Left renal cortex interstitium (tissue), 4 donors: ENCODE results near the gene LCE6A. TPM values are rescaled to one million over a fixed set of nuclear protein-coding genes. Genes with fewer than 3 reads are reported as not detected.
A peak's percentile ranks its signal among the peaks of the same experiment; 100 is the strongest.

Experiments
- DNase-seq, 4 donors: peaks; one replicate each; pipeline ENCODE4 v3.0.0-alpha.2; 2013; ENCODE audit warnings: low read depth in 4 of 4, low spot score in 2 of 4, missing footprints in 1 of 4
- polyA plus RNA-seq, 4 donors: library from polyadenylated mRNA; unstranded; fragments of 120-200 nt; gene quantifications; one replicate each; pipeline ENCODE4 v1.2.1, GENCODE V29; 2013; ENCODE audit not compliant: insufficient read length in 4 of 4

Gene LCE6A, protein sequence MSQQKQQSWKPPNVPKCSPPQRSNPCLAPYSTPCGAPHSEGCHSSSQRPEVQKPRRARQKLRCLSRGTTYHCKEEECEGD
- not detected for polyA plus RNA-seq

DNA sequence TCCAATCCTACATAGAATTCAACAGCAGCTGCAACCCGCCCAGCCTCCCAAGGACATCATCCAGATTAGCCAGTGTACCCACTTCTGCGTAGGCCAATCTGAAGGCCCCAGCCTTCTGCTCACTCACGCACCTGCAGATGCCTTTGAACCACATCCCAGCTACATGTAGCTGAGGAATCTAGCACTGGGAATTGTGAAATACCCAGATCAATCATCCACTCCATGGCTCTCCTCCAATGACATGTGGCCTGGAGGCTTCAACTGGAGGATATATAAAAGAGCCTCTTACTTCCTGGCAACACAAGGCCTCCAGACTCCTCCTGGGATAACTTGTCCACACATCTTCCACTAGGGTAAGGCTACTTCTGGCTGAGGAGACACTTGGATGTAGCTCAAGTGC lies at the start of gene LCE6A:
LCE6A (plus strand) TSS at position 301 of the 400 bp plus-strand sequence. CDS start 665 bp downstream, outside the sequence.
- DNase-seq = no peak

DNA sequence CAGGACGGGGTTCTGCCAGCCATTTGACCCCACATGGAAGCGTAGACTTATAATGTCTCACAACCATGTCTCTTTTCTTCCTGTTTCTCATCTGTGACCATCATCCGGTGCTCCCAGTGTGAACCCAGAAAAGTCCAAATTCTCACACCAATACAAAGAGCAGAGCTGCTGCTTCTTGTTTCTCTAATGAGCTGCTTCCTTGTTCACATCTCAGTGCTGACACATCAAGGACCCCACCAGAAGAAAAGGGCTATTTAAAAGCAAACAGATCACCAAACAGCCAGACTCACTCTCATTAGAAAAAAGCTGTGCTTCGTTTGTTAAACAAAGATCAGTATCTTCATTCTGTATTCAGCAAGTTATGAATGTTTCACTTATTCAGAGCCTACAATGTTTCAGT lies 47.0 kb upstream of the LCE6A start:
- DNase-seq = no peak

DNA sequence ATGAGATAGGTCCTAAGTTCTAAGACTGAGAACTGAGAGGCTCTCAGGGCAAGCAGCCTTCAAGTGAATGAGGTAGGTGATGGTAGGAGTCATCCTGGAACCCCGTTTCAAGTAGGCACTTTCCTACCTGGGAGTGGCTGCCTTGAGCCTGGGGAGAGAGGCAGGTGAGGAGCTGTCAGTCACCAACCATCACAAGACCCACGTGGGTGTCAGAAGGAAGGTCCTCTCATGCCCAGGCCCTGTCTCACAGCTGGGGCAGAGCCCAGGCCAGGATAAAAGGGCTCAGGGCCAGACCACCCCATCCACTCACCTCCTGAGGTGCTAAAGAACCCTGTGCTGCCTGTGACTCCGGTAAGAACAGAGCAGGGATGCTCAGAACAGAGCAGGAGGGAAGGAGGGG lies 46.2 kb upstream of the LCE6A start, which contains the start of gene LCE1D:
LCE1D (plus strand) TSS at position 301 of the 400 bp plus-strand sequence. CDS start 1,074 bp downstream, outside the sequence.
- DNase-seq = no peak

DNA sequence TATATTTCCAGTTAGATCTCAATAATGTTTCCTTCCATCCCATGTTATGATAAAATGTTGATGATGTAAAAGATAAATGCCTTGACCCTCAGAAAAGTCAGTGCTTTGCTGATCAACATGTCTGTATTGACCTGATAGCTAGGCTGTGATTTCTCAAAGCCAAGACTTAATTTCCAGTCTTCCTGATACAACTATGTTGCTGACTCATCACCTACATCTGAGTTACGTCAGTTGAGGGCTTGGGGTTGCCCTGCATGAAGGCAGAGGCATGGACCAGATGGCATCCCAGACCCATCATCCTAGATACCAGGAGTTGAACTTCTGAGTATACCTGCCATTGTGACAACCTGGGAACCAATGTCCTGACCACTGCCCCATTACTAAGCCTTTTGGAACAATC lies 41.3 kb upstream of the LCE6A start:
- no peak for DNase-seq

- DNase-seq = no peak
These were observed 36.1 kb upstream of the LCE6A start, which contains the start of gene LCE1C for GRCh38 chr1:152806576-152806975. Gene LCE1C, minus strand, starts transcription at chr1:152806651. Its CDS starts 1,173 bp downstream, at chr1:152805478.

GRCh38 chr1:152811050-152811449 lies 31.6 kb upstream of the LCE6A start:
- DNase-seq = no peak

DNA sequence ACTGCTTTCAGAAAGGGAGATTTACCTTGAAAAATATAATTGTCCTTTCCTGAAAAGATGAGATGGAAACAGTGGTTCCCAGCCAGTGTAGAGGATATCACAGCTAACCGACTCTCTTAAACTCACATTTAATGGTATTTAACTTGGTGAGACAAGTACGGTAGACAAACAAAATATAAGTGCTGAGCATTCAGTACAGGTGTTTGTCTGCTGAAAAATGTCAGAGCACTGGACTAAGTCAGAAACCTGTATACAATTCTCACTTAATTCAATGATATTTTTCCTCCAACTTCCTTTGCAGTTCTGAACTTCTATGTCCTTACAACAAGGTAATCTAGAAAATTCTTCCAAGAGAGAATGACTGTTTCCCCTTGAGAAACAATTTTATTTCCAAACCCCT lies 31.0 kb upstream of the LCE6A start, which contains the start of gene LCE1B:
LCE1B (plus strand) TSS at position 301 of the 400 bp plus-strand sequence. CDS start 476 bp downstream, outside the sequence.
- no peak for DNase-seq

DNA sequence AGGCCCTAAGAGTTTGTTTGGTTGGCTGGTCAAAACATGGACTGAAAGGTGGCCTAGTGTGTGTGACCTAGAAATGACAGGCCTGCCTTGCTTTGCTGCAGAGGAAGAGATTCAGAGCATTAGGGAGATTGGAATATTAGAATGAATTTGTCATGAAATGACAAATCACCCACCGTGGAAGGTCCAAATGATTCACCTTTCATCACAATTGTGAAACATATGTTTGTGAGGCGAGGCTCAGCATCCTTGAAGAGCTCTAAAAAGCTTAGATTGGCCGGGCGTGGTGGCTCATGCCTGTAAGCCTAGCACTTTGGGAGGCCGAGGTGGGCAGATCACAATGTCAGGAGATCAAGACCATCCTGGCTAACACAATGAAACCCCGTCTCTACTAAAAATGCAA lies 25.3 kb upstream of the LCE6A start:
- DNase-seq = no peak

DNA sequence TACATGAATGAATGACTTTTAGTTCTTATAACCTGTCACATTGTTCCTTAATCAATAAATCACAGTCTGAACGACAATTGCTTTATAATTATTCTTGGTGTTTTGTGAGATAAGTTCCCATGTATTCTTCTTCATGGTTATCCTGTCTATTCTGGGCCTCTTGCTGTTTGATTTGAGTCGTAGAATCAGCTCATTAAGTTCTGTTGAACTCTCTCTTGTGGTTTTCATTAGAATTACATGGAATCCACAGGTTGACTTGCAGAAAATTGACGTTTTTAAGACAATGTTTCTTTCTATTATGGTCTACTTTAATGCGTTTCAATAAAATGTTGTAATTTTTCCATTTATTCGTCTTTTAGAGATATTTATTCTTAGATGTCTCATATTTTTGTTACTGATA lies 19.4 kb upstream of the LCE6A start:
- no peak for DNase-seq

DNA sequence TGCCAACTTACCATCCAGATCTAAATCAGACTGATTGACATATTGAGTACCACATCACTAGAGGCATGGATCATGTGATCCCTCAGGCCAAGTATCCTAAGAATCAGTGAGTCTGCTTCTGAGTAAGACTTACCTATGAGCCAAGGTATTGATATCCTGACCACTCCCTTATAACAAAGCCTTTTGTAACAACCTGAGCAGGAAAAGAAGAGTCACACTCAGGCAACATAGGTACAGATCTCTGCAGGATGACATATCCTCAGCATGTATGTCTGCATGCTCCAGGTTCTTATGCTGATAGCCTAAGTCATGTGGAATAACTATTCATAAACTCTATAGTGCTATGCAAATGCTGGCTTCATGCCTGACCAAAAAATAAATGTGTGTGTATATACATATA lies 17.7 kb upstream of the LCE6A start:
- DNase-seq = no peak

DNA sequence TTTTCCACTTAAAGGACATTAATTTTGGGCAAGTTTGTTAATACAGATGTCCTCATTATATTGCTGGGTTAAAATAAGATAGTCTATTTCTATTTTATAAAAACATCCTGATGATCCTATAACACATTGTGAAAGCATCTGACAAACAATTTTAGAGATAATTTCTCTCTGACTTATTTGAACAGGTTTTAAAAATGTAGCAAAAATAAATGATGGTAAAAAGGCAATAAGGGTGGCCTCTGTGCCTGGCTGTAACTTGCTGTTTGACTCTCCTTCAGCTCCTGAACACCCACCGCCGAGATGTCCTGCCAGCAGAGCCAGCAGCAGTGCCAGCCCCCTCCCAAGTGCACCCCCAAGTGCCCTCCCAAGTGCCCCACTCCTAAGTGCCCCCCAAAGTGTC lies 15.5 kb upstream of the LCE6A start, which contains the start of gene LCE1A:
LCE1A (plus strand) TSS at position 301 of the 400 bp plus-strand sequence; CDS start at position 301, 0 bp downstream.
- DNase-seq = no peak

- DNase-seq = no peak
These were observed 5.8 kb upstream of the LCE6A start for GRCh38 chr1:152836870-152837269.

DNA sequence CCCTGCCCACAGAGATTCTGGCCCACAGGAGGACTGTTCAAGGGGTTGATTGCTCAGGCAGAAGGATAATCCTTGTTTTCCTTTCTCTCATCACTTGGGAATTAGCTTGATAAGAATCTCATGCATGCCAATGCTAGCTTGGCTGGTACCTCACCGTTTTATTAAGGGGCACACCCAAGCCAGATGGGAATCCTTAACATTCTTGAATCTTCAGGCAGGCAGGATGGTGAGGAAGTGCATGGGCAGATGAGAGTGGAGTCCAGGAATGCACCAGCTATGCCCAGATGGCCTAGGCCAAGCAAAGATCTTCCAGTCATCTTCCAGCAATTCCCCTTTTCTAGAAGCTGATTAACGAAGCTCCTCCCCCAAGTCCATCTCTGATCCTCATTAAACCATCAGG lies 13.0 kb downstream of the LCE6A start:
- DNase-seq = no peak

GRCh38 chr1:152858062-152858461 lies 15.4 kb downstream of the LCE6A start:
- DNase-seq = no peak

DNA sequence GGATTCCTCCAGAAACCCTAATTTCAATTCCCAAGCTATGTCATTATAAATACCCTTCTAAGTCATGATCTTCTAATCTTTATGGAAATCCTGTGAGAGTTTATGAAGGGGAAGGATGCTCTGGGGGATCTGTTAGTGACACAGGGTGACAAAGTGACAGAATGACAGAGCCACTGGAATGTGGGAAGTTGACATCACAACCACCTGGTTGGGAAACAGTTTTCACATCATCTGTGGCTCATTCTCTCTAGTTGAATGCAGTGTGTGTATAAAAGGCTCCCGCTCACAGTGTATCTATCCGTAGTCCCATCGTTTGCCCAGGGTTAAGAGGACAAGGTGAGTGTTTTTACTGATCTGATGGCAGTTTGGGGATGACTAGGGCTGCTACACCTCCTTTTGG lies 17.0 kb downstream of the LCE6A start, which contains the start of gene LCE7A:
LCE7A (plus strand) TSS at position 301 of the 400 bp plus-strand sequence. CDS start 702 bp downstream, outside the sequence.
- no peak for DNase-seq

DNA sequence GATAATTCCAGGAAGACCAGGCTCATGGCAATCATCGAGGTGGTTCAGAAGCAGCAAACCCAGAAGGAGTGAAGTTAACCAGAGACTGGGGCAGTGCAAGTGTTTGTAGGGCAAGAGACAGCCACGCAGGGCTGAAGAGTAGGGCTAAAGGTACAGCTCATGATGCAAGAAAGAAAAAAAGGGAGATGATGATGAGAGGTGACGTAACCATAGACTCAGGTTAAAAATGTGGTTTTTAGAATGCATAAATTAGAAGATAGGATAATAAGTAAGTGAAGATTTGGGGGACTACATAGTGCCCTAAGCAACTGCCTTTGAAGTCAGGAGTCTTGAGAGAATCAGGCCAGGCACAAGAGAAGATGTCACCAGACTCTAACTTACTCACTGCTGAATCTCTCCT lies 17.5 kb downstream of the LCE6A start:
- DNase-seq = no peak

DNA sequence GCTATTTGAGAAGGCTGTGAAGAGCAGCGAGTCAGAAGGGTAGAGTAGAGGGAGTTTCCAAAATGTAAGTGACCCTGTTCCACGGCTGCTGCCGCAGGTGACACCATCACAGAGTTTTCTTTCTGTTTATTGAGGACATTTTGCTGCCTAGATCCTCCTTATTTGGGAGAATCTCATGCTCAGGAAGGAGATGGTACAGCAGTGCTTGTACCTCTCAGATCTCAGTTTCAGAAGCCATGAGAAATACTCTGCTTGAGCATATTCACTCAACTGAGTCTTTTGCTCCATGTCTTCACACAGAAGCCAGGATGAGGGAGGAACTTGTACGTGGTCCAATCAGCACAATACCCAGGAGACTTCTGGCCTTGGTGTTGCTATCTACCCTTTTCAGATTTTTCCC lies 18.7 kb downstream of the LCE6A start:
- DNase-seq = no peak

DNA sequence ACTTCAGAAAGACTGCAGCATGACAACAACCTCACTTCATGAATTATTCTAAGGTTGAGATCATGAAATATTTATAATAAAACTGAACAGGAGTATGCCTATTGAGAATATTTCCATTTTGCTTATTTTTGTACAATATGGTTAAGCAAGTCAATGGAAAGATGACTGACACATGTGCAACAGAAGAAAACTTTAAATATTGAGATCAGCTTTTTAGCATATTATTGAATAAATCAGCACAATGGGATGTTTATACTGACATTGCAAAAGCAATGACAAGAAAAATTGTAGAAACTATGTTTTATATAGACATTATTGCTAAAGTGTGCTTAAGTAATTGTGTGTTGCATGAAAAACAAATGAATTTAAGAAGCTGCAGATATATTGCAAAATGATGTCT lies 21.8 kb downstream of the LCE6A start:
- no peak for DNase-seq

GRCh38 chr1:152866321-152866720 lies 23.7 kb downstream of the LCE6A start:
- DNase-seq = no peak

GRCh38 chr1:152869808-152870419 lies 27.3 kb downstream of the LCE6A start:
- peak in 3 of 4 donors; percentile 21 to 62 (median 28) for DNase-seq

DNA sequence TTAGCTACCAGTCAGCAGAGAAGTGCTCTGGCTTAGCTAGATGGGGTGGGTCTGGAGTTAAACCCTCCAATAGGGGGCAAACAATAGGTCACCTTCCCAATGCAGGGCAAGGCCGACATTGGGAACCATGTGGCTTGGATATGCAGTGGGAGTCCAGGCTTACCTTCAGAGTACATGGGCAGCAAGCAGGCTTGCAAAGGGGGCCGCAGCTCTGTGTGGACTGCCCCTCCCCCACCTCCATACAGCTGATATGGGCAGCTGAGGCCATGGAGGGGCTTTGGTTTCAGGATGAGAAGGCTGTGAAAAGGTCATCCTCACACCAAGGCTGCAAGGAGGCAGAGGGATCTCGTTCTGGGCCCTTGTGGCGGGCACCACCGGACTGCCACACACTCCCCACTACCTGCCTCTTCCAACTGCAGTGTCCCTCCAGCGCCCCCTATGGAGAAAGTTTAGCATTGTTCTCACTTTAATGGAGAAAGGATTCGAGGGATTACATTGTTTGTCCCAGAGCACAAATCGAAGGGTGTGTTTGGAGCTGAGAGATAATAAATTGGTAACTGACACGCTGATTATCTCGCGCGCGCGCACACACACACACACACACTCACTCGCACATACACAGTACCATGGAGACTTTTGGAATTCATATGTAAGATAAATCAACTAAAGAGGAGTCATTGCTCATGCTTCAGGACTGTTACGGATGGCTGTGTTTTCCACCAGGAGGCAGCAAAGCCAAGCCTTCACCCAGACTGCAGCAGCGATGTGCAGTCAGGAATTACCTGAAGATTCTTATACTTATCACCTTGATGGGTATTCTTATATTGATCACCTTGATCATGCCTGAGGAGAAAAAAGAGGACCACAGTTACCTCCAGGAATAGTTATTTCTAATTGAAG lies 28.4 kb downstream of the LCE6A start:
- no peak for DNase-seq
